Kidney (tissue), 14 donors: Measurements from ENCODE around the gene SMARCA5. TPM values are rescaled to one million over a fixed set of nuclear protein-coding genes. Genes with fewer than 3 reads are reported as not detected.

Experiments
- DNase-seq, 5 donors: peaks; one replicate each; pipeline ENCODE4 v3.0.0-alpha.2; 2013 to 2020
- FAIRE-seq: peaks from 2 replicates; lab custom pipeline; 2012; peaks lifted over from hg19 to GRCh38; lab: Jason Lieb, UNC
- H3K27ac ChIP-seq, 2 donors: one replicate each; pipeline ENCODE4 v1.7.0; 2013; ENCODE audit warnings: low read depth in 2 of 2, low read length in 2 of 2, inconsistent platforms in 1 of 2
- H3K27me3 ChIP-seq: one replicate; pipeline ENCODE4 v1.7.1; 2013; ENCODE audit warnings: low read length, inconsistent platforms; ENCODE audit not compliant: control insufficient read depth, insufficient read depth
- H3K36me3 ChIP-seq, 3 donors: one replicate each; pipeline versions ENCODE4 v1.7.0 to v1.7.1; 2013; ENCODE audit warnings: low read length in 3 of 3, control low read depth in 1 of 3, inconsistent platforms in 1 of 3; ENCODE audit not compliant: insufficient read depth in 3 of 3, control insufficient read depth in 2 of 3
- H3K4me1 ChIP-seq, 3 donors: one replicate each; pipeline versions ENCODE4 v1.7.0 to v1.7.1; 2013; ENCODE audit warnings: low read length in 3 of 3, inconsistent platforms in 1 of 3, low read depth in 1 of 3; ENCODE audit not compliant: control insufficient read depth in 2 of 3, insufficient read depth in 2 of 3
- H3K4me3 ChIP-seq, 3 donors: one replicate each; pipeline versions ENCODE4 v1.7.0 to v1.8.1; 2013; ENCODE audit warnings: low read length in 3 of 3, control low read depth in 1 of 3, inconsistent platforms in 1 of 3
- H3K9ac ChIP-seq, 3 donors: one replicate each; pipeline versions ENCODE4 v1.7.0 to v1.7.1; 2013; ENCODE audit warnings: low read length in 3 of 3, control low read depth in 1 of 3, inconsistent platforms in 1 of 3
- H3K9me3 ChIP-seq, 3 donors: one replicate each; pipeline versions ENCODE4 v1.7.0 to v1.7.1; 2013; ENCODE audit warnings: low read length in 3 of 3, control low read depth in 1 of 3, inconsistent platforms in 1 of 3; ENCODE audit not compliant: control insufficient read depth in 2 of 3, insufficient read depth in 1 of 3
- CTCF ChIP-seq: IDR thresholded peaks from 3 replicates; pipeline ENCODE4 v1.5.1; 2012; ENCODE audit warnings: mild to moderate bottlenecking, moderate library complexity, borderline replicate concordance; ENCODE audit not compliant: insufficient read depth; ENCODE audit errors: extremely low read depth
- intact Hi-C: fragments of 100-400 bp; cut with DNase I; formaldehyde crosslinking; loops from one replicate; pipeline ENCODE4 v1.11.1; 2022
- polyA plus RNA-seq: library from polyadenylated mRNA; stranded (reverse); fragments of 350-450 nt; fragmentation: Illumina TruSeq; extraction: RNeasy Lipid Tissue Mini Kit (QIAGEN cat#74804); gene quantifications from one replicate; pipeline ENCODE4 v1.2.3, GENCODE V29; 2014; ENCODE audit warnings: low read depth, low replicate concordance; ENCODE audit not compliant: insufficient read depth
- total RNA-seq: library from RNA; stranded (reverse); fragmentation: NEBNext Ultra II Directional; extraction: Animal tissue kit (Norgen Biotek cat#: 25700); gene quantifications from one replicate; pipeline ENCODE4 v1.2.1, GENCODE V29; 2021
- donor health status: control.
- donor health status: control.
- donor health status: control.
- donor health status: control.
- donor health status: control.
- donor health status: DM: yes; HTN: yes; CAD: no.
- donor health status: Normal renal cell carcinoma (clear cell type).

The SMARCA5 gene
- total and polyA plus RNA-seq, 2 donors from 2014 or later = 25.9 to 42.4 TPM

- intact Hi-C loops = no loop called here
- Histone ChIP-seq H3K4me3 (no peak overlapping the region), H3K36me3 (no peaks in the 10 kb centered on the region), H3K27ac (no peak overlapping the region), H3K27me3 (no peaks in the 10 kb centered on the region), H3K9ac (no peak overlapping the region), H3K9me3 (peaks cover 0 to 2% (median 0%) of the 10 kb centered on the region in 3 donors), H3K4me1 (no peaks in the 10 kb centered on the region)
- TF ChIP-seq CTCF = no peak
- FAIRE-seq = no peak
- peak in 1 of 5 donors; percentile 2 for DNase-seq
Measured at GRCh38 chr4:143587703-143588102, 74.2 kb downstream of the SMARCA5 start.

GRCh38 chr4:143597276-143597675 lies 83.8 kb downstream of the SMARCA5 start:
- intact Hi-C loops = no loop called here
- Histone ChIP-seq H3K4me3 (no peak overlapping the region), H3K4me1 (no peaks in the 10 kb centered on the region), H3K9me3 (no peaks in the 10 kb centered on the region), H3K9ac (no peak overlapping the region), H3K27me3 (no peaks in the 10 kb centered on the region), H3K36me3 (no peaks in the 10 kb centered on the region), H3K27ac (no peak overlapping the region)
- DNase-seq (peak in 1 of 5 donors; percentile 11), FAIRE-seq (no peak)
- TF ChIP-seq CTCF = no peak

GRCh38 chr4:143598816-143599215 lies 85.3 kb downstream of the SMARCA5 start:
- H3K4me1 ChIP-seq = no peaks in the 10 kb centered on the region
- no peaks in the 10 kb centered on the region for H3K27me3 ChIP-seq
- no peaks in the 10 kb centered on the region for H3K36me3 ChIP-seq
- TF ChIP-seq CTCF = no peak
- H3K27ac ChIP-seq = no peak overlapping the region
- no peaks in the 10 kb centered on the region for H3K9me3 ChIP-seq
- no peak for DNase-seq
- H3K4me3 ChIP-seq = no peak overlapping the region
- FAIRE-seq = no peak
- intact Hi-C loops = no loop called here
- H3K9ac ChIP-seq = no peak overlapping the region

- Histone ChIP-seq H3K36me3 (no peaks in the 10 kb centered on the region), H3K4me3 (no peak overlapping the region), H3K27me3 (no peaks in the 10 kb centered on the region), H3K4me1 (no peaks in the 10 kb centered on the region), H3K27ac (no peak overlapping the region), H3K9me3 (no peaks in the 10 kb centered on the region), H3K9ac (no peak overlapping the region)
- FAIRE-seq = no peak
- no peak for TF ChIP-seq CTCF
- intact Hi-C loops = no loop called here
- DNase-seq = no peak
Measured at GRCh38 chr4:143599827-143600226, 86.3 kb downstream of the SMARCA5 start.
